Prostate gland (tissue), 2 donors: ENCODE data around the gene CTNNA3.

Source experiments
- CTCF ChIP-seq, 4 experiments: fragments of 200-600 bp in 2 of 4; fragments of 450-650 bp in 2 of 4; sonication (generic) in 2 of 4; IDR thresholded peaks; 1 replicate in 3 of 4; 2 replicates in 1 of 4; pipeline ENCODE4 v1.5.1; 2016 to 2019; ENCODE audit warnings: antibody characterized with exemption in 4 of 4, mild to moderate bottlenecking in 2 of 4, moderate library complexity in 2 of 4
- POLR2A ChIP-seq: fragments of 450-650 bp; IDR thresholded peaks from one replicate; pipeline ENCODE4 v1.6.1; 2016; ENCODE audit warnings: antibody characterized with exemption, mild to moderate bottlenecking
- POLR2AphosphoS5 ChIP-seq: sonication (generic); formaldehyde crosslinking; IDR thresholded peaks from one replicate; pipeline ENCODE4 v1.6.1; 2017; ENCODE audit warnings: antibody characterized with exemption

GRCh38 chr10:66848856-66849255 is 847.1 kb downstream of the CTNNA3 start:
- no peak for TF ChIP-seq CTCF (IDR thresholded peaks at IDR 0.05)
- TF ChIP-seq POLR2AphosphoS5, result no peak
- no peak for TF ChIP-seq POLR2A
